IPS-NIHi7 (cell line): Measurements from ENCODE around the gene COX4I2.

Source experiments
- DNase-seq: peaks from one replicate; pipeline ENCODE4 v3.0.0; 2012; ENCODE audit warnings: mixed read lengths; ENCODE audit errors: extremely low spot score

The COX4I2 gene

GRCh38 chr20:31675828-31676608 is 38.3 kb downstream of the COX4I2 start:
- no peak for DNase-seq

- DNase-seq: no peak
Observed at GRCh38 chr20:31676609-31676989, 38.9 kb downstream of the COX4I2 start.

GRCh38 chr20:31677553-31678260 is 40.0 kb downstream of the COX4I2 start:
- DNase-seq: no peak

GRCh38 chr20:31678389-31679356 is 41.0 kb downstream of the COX4I2 start:
- no peak for DNase-seq

GRCh38 chr20:31679357-31680285 is 41.9 kb downstream of the COX4I2 start:
- DNase-seq: no peak

- no peak for DNase-seq
Observed at GRCh38 chr20:31680286-31681127, 42.8 kb downstream of the COX4I2 start.

GRCh38 chr20:31681128-31681727 is 43.5 kb downstream of the COX4I2 start:
- DNase-seq: no peak

GRCh38 chr20:31681769-31682168 is 44.1 kb downstream of the COX4I2 start:
- no peak for DNase-seq

- no peak for DNase-seq
Observed at GRCh38 chr20:31682352-31682751, 44.6 kb downstream of the COX4I2 start.

- no peak for DNase-seq
Observed at GRCh38 chr20:31682927-31683326, 45.2 kb downstream of the COX4I2 start.

- DNase-seq: no peak
Observed at GRCh38 chr20:31684153-31685015, 46.7 kb downstream of the COX4I2 start.

- DNase-seq: no peak
Observed at GRCh38 chr20:31685853-31686643, 48.3 kb downstream of the COX4I2 start.

GRCh38 chr20:31687777-31688176 is 50.1 kb downstream of the COX4I2 start:
- no peak for DNase-seq

GRCh38 chr20:31689141-31689540 is 51.4 kb downstream of the COX4I2 start:
- DNase-seq: no peak

GRCh38 chr20:31690124-31690666 is 52.5 kb downstream of the COX4I2 start:
- DNase-seq: no peak

- DNase-seq: peak; percentile 17
Observed at GRCh38 chr20:31691646-31692275, 54.0 kb downstream of the COX4I2 start.

GRCh38 chr20:31693402-31693801 is 55.7 kb downstream of the COX4I2 start:
- DNase-seq: no peak
